H9 (cell line): ENCODE data around the gene CAMTA1. TPM values are rescaled to one million over a fixed set of nuclear protein-coding genes. Genes with fewer than 3 reads are reported as not detected.

Source experiments
- DNase-seq: peaks from one replicate; pipeline ENCODE4 v3.0.0-alpha.2; 2017
- H2AFZ ChIP-seq: one replicate; pipeline ENCODE4 v1.6.1; 2013; ENCODE audit warnings: mild to moderate bottlenecking, low read length, control low read depth, moderate library complexity
- H2AK5ac ChIP-seq: 2 replicates; pipeline ENCODE4 v1.6.1; 2013; ENCODE audit warnings: low read length, control low read depth, mixed read lengths; ENCODE audit not compliant: insufficient read length
- H2BK120ac ChIP-seq: one replicate; pipeline ENCODE4 v1.6.1; 2013; ENCODE audit warnings: low read depth, mild to moderate bottlenecking, low read length, control low read depth, inconsistent platforms; ENCODE audit not compliant: poor library complexity, severe bottlenecking
- H2BK12ac ChIP-seq: 2 replicates; pipeline ENCODE4 v1.6.1; 2013; ENCODE audit warnings: low read length, control low read depth, mixed read lengths, low read depth; ENCODE audit not compliant: insufficient read length
- H2BK15ac ChIP-seq: 2 replicates; pipeline ENCODE4 v1.6.1; 2013; ENCODE audit warnings: low read depth, low read length, control low read depth
- H2BK20ac ChIP-seq: one replicate; pipeline ENCODE4 v1.6.1; 2013; ENCODE audit warnings: low read depth, mild to moderate bottlenecking, low read length, control low read depth, inconsistent platforms; ENCODE audit not compliant: poor library complexity, severe bottlenecking
- H2BK5ac ChIP-seq: 2 replicates; pipeline ENCODE4 v1.6.1; 2013; ENCODE audit warnings: low read length, control low read depth, mixed read lengths; ENCODE audit not compliant: insufficient read length
- H3K14ac ChIP-seq: 2 replicates; pipeline ENCODE4 v1.6.1; 2013; ENCODE audit warnings: low read length, control low read depth; ENCODE audit not compliant: insufficient read depth
- H3K18ac ChIP-seq: 2 replicates; pipeline ENCODE4 v1.6.1; 2013; ENCODE audit warnings: low read depth, mild to moderate bottlenecking, mixed read lengths, low read length, control low read depth; ENCODE audit not compliant: insufficient read length
- H3K23ac ChIP-seq: 2 replicates; pipeline ENCODE4 v1.6.1; 2013; ENCODE audit warnings: low read length, control low read depth, mixed read lengths, low read depth; ENCODE audit not compliant: insufficient read length
- H3K23me2 ChIP-seq: 2 replicates; pipeline ENCODE4 v1.6.1; 2013; ENCODE audit warnings: low read depth, mild to moderate bottlenecking, mixed read lengths, low read length, control low read depth; ENCODE audit not compliant: insufficient read length, poor library complexity, severe bottlenecking
- H3K27ac ChIP-seq: 2 replicates; pipeline ENCODE4 v1.5.1; 2013; ENCODE audit warnings: low read length, control low read depth, mixed read lengths, low read depth; ENCODE audit not compliant: insufficient read length
- H3K27me3 ChIP-seq: 2 replicates; pipeline ENCODE4 v1.6.1; 2013; ENCODE audit warnings: low read length, control low read depth, inconsistent platforms; ENCODE audit not compliant: insufficient read depth
- H3K4ac ChIP-seq: 2 replicates; pipeline ENCODE4 v1.6.1; 2013; ENCODE audit warnings: low read depth, mild to moderate bottlenecking, control low read depth, inconsistent platforms, low read length, moderate library complexity
- H3K4me1 ChIP-seq: 2 replicates; pipeline ENCODE4 v1.6.1; 2013; ENCODE audit warnings: low read length, control low read depth, inconsistent platforms; ENCODE audit not compliant: insufficient read depth
- H3K4me2 ChIP-seq: 2 replicates; pipeline ENCODE4 v1.6.1; 2013; ENCODE audit warnings: low read length, control low read depth, mixed read lengths; ENCODE audit not compliant: insufficient read length, insufficient read depth
- H3K56ac ChIP-seq: 2 replicates; pipeline ENCODE4 v1.6.1; 2013; ENCODE audit warnings: low read depth, mild to moderate bottlenecking, mixed read lengths, low read length, control low read depth; ENCODE audit not compliant: insufficient read length
- H3K79me1 ChIP-seq: 2 replicates; pipeline ENCODE4 v1.6.1; 2013; ENCODE audit warnings: low read depth, mild to moderate bottlenecking, moderate library complexity, low read length, control low read depth, inconsistent platforms; ENCODE audit not compliant: insufficient read depth, poor library complexity, severe bottlenecking
- H3K79me2 ChIP-seq: 2 replicates; pipeline ENCODE4 v1.6.1; 2013; ENCODE audit warnings: low read length, control low read depth, inconsistent platforms; ENCODE audit not compliant: insufficient read depth
- H3K9ac ChIP-seq: 2 replicates; pipeline ENCODE4 v1.6.1; 2013; ENCODE audit warnings: low read length, control low read depth, mixed read lengths; ENCODE audit not compliant: insufficient read length; ENCODE audit errors: extremely low read depth
- H3K9me3 ChIP-seq: one replicate; pipeline ENCODE4 v1.6.1; 2013; ENCODE audit warnings: low read depth, low read length, inconsistent platforms; ENCODE audit not compliant: control insufficient read depth
- H3T11ph ChIP-seq: one replicate; pipeline ENCODE4 v1.6.1; 2013; ENCODE audit warnings: mild to moderate bottlenecking, low read length, control low read depth, inconsistent platforms
- H4K20me1 ChIP-seq: one replicate; pipeline ENCODE4 v1.6.1; 2013; ENCODE audit not compliant: control insufficient read depth, insufficient read length, insufficient read depth
- H4K5ac ChIP-seq: 2 replicates; pipeline ENCODE4 v1.6.1; 2013; ENCODE audit warnings: low read depth, mild to moderate bottlenecking, mixed read lengths, low read length, control low read depth; ENCODE audit not compliant: insufficient read length
- H4K8ac ChIP-seq: replicated peaks from 2 replicates; pipeline ENCODE4 v1.6.1; 2013; ENCODE audit warnings: low read length, control low read depth, mixed read lengths, low read depth; ENCODE audit not compliant: insufficient read length
- H4K91ac ChIP-seq: 2 replicates; pipeline ENCODE4 v1.6.1; 2013; ENCODE audit warnings: low read depth, mild to moderate bottlenecking, moderate library complexity, mixed read lengths, low read length, control low read depth; ENCODE audit not compliant: insufficient read length
- H3K27ac Mint-ChIP-seq, 3 experiments: 2 replicates in 2 of 3; 3 replicates in 1 of 3; pipeline ENCODE4 v1.8.0; 2020 to 2021; ENCODE audit warnings: mixed read lengths in 3 of 3, mild to moderate bottlenecking in 1 of 3, moderate library complexity in 1 of 3
- H3K27me3 Mint-ChIP-seq: 2 replicates; pipeline ENCODE4 v1.8.0; 2021; ENCODE audit warnings: low read depth, mild to moderate bottlenecking, moderate library complexity, mixed read lengths
- H3K36me3 Mint-ChIP-seq, 3 experiments: 2 replicates in 2 of 3; 3 replicates in 1 of 3; pipeline ENCODE4 v1.8.0; 2020 to 2021; ENCODE audit warnings: low read depth in 3 of 3, mixed read lengths in 3 of 3; ENCODE audit not compliant: insufficient read depth in 1 of 3
- H3K4me1 Mint-ChIP-seq, 2 experiments: 2 replicates each; pipeline ENCODE4 v1.8.0; 2020; ENCODE audit warnings: mixed read lengths in 2 of 2
- H3K4me3 Mint-ChIP-seq, 2 experiments: 2 replicates in 1 of 2; 3 replicates in 1 of 2; pipeline ENCODE4 v1.8.0; 2020 to 2021; ENCODE audit warnings: mild to moderate bottlenecking in 2 of 2, mixed read lengths in 2 of 2, moderate library complexity in 1 of 2
- H3K9me3 Mint-ChIP-seq, 2 experiments: 2 replicates in 1 of 2; 3 replicates in 1 of 2; pipeline ENCODE4 v1.8.0; 2020; ENCODE audit warnings: mild to moderate bottlenecking in 2 of 2, mixed read lengths in 2 of 2, moderate library complexity in 1 of 2
- CTCF ChIP-seq: fragments of 200-600 bp; sonication (generic); conservative IDR thresholded peaks from 3 replicates; pipeline ENCODE4 v1.8.0; 2021; ENCODE audit warnings: antibody characterized with exemption, mild to moderate bottlenecking
- WGBS: extraction: QIAGEN DNeasy Blood & Tissue Kit; methylation state at CpG from one replicate; pipeline ENCODE4 v1.1.7; 2013; ENCODE audit warnings: missing lambda C conversion rate, low lambda C conversion rate, mixed read lengths; ENCODE audit not compliant: insufficient read length; ENCODE audit errors: extremely low coverage; 5-methylcytosine and 5-hydroxymethylcytosine counted together
- total RNA-seq: library from RNA; stranded (reverse); gene quantifications from 2 replicates; pipeline ENCODE4 v1.2.1, GENCODE V29; 2021

CAMTA1 gene
- total RNA-seq, 1 experiment from 2014 or later: 115 TPM

GRCh38 chr1:7629465-7630195, 844.4 kb downstream of the CAMTA1 start:
- Mint-ChIP-seq H3K4me1 (peaks cover 4 to 12% of the 10 kb centered on the region in 2 experiments), H3K4me3 (no peak overlapping the region), H3K27ac (peak overlapping the region in 1 of 3 experiments; percentile 51; a peak in 1 of 7 replicates), H3K36me3 (no peaks in the 10 kb centered on the region), H3K9me3 (no peaks in the 10 kb centered on the region; a peak in 1 of 5 replicates), H3K27me3 (peaks cover 8% of the 10 kb centered on the region)
- Histone ChIP-seq H2BK120ac (no peak overlapping the region), H4K91ac (no peak overlapping the region), H3K9ac (no peak overlapping the region), H3K4me1 (no peaks in the 10 kb centered on the region), H2BK12ac (no peak overlapping the region), H3K23ac (no peak overlapping the region), H3K4ac (no peak overlapping the region), H2AFZ (no peak overlapping the region), H3K14ac (no peak overlapping the region), H3T11ph (no peak overlapping the region), H4K5ac (no peak overlapping the region), H3K23me2 (no peaks in the 10 kb centered on the region), H2BK5ac (no peak overlapping the region), H2BK15ac (no peak overlapping the region), H3K56ac (no peak overlapping the region), H2BK20ac (no peak overlapping the region), H4K20me1 (no peaks in the 10 kb centered on the region), H2AK5ac (no peak overlapping the region), H3K79me1 (no peaks in the 10 kb centered on the region), H4K8ac (no peak overlapping the region), H3K27me3 (no peaks in the 10 kb centered on the region), H3K18ac (no peak overlapping the region), H3K4me2 (no peak overlapping the region), H3K79me2 (no peaks in the 10 kb centered on the region), H3K27ac (no peak overlapping the region), H3K9me3 (no peaks in the 10 kb centered on the region)
- no peak for TF ChIP-seq CTCF
- DNase-seq: no peak
- no CpG with 5 or more reads among the region's 22 CpGs for WGBS
